NOMO-1 treated with dmso at 0.1 percent for 144 hours (cell line): ENCODE measurements around the gene MEGF11.

ENCODE experiments used
- DNase-seq: peaks from one replicate; lab custom pipeline; 2025; ENCODE audit not compliant: unreplicated experiment; lab: John Stamatoyannopoulos, UW

Gene MEGF11

DNA sequence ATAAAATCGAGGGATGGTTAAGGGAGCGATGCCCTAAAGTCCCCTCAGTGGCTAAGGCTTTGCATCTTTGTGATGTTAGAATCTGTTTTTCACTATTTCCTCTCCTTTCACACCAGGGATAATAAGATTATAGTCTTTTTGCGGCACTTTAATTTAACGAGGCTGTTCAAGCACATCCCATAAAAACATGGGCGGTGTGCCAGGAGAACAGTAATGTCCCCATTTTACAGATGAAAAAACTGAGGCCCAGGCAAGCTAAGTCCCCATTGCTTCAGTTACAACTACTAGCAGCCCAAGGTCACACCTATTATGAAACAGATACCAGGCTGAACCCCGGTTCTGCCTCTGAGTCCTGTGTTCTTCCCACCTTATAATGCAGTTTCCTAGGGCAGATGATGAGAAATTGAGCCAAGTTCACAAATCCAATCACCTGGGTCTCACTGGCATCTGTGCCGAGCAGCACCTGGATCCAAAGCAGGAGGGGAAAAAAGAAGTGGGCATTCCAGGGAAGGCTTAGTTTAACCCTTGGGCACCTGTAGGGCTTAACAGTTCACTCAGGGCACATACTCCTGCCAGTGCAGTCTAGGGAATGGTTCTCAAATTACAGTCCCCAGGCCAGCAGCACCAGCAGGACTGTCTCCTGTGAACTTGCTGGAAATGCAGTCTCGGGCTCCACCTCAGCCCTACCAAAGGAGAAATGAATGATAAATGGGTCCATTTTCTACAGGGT is 215.0 kb downstream of the MEGF11 start:
- DNase-seq = no peak

DNA sequence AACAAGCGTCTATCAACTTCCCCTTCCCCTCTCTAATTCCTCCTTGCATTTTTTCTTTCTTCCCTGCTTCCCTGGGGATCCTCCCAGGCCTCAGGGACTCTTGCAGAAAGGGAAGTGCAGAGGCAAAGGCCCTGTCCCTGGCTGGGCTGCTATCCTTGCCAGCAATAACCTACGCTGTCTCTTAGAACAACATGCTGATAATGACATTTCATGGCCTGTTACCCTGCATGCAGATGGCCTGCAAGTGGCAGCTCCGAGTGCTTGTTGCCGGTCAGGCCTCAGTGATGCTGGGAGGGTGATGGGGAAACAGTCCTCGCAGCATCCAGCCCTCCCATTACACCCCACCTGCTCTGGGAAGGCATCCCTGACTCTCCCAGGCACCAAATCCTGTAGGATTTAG is 216.7 kb downstream of the MEGF11 start:
- no peak for DNase-seq

DNA sequence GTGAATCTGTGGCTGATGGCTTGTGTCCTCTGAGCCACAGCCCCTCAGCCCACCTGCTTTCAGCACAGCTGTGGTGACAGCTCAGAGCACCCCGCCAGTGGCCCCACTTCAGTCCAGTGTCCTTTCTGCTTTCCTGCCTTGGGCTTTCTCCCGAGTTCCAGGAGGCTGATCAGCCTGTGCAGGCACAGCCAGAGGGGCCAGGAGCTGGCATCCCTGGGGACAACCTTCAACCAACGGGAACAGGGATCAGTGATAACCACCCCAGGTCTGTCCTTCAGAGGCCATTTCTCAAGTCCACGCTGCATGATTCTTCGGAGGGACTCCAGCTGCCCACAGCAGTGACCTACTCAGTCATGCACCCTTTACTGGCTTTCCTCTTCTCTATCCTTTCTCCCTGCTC is 217.6 kb downstream of the MEGF11 start:
- no peak for DNase-seq

DNA sequence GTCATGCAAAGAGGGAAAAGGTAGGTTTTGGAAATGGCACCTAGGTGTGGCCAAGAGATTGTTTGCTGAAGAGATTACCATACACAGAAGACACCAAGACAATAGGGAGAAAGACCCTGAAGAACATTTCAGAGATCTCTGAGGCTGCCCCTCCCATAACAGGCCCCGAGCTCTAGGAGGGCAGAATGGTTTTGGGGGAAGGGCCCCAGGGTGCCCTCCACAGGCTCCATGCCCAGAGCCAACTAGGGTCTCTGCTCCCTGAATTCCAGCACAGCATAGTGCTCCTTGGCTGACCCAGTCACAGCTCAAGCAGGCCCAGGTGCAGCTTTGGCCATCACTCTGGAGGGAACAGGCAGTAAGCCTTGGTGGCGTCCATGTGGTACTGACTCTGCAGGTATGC is 220.4 kb downstream of the MEGF11 start:
- no peak for DNase-seq

DNA sequence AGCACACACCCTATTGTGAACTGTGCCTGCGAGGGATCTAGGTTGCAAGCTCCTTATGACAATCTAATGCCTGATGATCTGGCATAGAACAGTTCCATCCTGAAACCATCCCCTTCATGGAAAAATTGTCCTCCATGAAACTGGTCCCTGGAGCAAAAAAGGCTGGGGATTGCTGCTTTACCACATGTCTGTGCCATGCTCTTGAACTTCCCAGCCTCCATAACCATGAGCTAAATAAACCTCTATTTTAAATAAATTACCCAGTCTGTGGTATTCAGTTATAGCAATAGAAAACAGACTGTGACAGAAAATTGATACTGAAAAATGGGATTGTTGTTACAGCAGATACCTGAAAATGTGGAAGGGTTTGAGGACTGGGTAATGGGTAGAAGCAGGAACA is 221.5 kb downstream of the MEGF11 start:
- DNase-seq = no peak

GRCh38 chr15:66030650-66031049 is 222.9 kb downstream of the MEGF11 start:
- DNase-seq = no peak

DNA sequence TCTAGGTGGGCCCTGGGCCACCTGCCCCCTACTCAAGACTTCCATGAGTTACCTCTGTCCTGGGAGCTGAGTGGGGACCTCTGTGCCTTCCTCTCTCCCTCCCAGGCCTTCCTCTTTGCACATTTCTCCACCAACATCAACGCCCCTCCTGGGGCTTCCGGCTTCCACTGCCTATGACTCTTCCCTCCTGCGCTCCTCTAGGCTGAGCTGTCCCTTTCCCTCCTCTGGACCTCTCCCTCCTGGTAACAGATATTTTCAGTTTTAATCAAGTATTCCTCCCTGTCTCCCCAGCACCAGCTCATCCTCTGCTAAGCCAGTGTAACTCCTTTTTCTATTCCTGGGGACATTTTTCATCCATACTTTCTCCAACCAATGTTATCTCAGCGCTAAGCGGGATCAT is 223.9 kb downstream of the MEGF11 start:
- DNase-seq = no peak

- no peak for DNase-seq
These were observed 226.2 kb downstream of the MEGF11 start for GRCh38 chr15:66027268-66027805.

DNA sequence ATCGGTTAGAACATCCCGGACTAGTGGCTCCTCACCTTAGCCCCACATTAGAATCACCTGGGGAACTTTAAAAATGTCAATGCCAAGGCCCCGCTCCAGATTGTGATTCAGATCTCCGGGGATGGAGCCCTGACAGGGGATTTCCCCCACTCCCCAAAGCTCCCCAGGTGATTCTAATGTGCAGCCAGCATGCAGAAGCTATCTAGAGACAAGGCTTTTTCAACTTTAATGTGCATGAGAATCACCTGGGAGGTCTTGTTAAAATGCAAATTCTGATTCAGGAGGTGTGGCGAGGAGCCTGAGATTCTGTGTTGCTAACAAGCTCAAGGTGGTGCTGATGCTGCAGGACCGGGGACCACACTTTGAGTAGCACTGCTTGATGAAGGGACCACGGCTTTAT is 227.6 kb downstream of the MEGF11 start:
- DNase-seq = no peak

DNA sequence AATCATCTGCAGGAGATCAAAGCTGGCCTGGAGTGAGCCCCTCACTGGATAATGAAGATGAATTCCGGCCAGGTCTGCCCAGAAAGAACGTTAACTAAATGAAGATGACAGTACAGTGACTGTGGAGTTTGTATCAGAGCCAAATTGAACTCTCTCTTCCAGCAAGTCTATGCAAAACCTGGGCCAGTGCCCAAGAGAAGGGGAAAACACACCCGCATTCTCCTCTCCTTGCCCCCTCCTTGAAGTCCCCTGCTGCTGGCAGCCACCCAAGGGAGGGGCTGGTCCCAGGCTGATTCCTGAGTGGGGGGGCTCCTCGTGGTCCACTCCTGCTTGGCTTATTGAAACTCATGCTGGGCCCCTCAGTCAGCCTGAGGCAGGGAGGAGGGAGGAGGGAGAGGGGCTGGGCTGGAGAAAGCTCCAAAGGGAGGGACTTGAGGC is 228.5 kb downstream of the MEGF11 start:
- no peak for DNase-seq

DNA sequence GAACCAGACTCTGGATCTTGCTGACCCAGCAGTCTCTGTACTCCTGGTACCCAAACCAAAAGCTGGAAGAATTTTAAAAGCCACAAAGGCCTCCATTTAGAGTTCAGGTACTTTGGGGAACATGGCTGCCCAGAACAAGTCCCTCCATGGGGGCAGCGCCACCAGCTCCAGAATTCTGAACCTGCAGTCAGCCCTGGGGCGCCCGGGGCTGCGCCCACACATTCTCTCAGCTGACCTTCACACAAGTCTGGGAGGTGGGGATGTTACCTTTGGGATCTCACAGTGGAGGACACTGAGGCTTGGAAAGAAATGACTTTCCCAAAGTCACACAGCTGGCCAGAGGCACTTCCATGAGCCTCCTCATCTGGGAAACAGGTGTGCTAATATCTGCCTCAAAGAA is 229.4 kb downstream of the MEGF11 start:
- no peak for DNase-seq

- no peak for DNase-seq
These were observed 230.1 kb downstream of the MEGF11 start for GRCh38 chr15:66023311-66023972.

DNA sequence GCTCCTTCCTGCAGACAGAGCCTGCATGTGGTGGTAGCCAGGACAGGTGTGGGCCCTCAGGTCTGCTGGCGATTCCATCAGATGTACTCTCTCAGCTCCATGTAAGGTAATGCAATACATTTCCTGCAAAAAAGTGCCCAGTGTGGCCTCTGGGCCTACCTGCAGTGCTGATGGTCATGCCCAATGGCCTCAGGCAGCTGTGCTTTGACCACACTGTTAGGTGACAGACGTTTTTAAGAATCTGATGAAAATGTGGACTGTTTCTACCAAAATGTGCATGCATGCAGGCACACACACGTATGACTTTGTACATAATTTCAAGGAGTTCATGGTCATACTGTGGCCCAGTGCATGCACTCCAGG is 231.4 kb downstream of the MEGF11 start:
- no peak for DNase-seq

DNA sequence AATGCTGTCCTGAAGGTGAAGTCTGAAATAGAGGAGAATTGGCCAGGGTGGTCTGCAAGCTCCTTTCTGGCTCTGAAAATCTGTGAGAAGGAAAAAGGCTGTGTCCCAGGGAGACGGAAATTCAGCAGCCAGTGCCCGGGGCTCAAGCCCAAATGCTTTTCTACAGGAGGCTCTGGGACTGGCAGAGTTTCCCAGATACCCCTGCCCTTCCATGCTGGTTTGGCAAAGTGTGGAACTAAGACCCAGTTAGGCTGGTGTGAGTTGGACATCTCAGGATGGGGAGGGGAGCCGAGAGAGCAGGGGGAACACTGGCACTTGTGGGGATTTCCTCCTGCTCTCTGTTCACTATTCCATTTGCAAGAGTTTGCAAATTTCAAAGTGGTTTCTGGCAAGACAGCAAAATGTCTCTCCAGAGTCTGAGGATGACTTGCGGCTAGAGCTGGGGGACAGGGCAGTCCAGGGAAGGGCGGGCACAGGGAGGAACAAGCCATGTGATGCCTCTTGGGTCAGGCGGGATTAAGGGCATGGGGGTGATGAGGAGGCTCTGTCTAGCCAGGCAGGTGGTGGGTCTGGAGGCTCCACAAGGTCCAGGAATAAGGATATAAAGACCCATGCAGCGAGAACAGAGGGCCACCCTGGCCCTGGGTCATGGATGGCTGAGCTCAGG is 231.9 kb downstream of the MEGF11 start:
- DNase-seq = no peak

DNA sequence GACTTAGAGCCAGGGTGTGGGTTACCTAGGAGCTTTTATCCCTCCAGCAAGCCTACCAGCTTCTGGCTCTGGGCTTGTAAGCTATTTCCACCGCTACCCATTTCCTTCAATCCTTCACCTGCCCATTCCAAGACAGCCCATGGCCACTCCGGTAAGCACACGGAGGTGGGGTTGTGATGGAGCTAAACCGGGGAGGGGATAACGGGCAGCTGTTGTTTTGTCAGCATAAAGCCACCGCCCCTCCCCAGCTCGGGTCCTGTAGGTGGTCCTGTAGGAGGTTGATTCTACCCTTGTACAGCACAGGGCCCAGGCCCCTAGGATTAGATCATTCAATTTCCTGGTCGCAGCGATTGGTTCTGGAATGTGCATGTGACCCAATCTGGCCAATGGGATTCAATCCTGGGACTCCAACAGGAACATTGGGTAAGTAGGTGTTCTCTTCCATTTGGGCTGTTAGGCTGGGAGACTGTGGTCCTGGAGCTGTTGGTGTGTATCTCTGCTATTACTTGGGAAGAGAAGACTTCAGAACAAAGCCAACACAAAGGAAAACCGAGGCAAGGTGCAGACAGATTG is 233.6 kb downstream of the MEGF11 start:
- no peak for DNase-seq

DNA sequence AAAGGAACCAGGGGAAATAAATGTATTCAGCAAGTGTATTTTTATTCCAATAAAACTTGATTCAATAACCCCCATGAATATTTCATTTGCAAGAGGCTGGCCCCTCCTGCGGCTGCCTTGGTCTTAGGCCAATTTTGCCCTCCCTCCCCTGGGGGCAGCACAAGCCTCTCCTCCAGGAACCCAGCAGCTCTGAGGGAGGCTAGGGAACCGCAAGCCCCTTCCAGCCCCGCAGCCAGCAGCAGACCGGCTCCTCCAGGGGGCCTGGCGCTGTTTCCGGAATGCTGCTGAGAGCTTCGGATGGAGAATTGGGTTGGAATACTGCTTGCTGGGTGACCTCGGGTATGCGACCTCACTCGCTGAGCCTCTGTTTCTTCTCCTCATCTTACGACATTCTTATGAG is 234.2 kb downstream of the MEGF11 start:
- no peak for DNase-seq

DNA sequence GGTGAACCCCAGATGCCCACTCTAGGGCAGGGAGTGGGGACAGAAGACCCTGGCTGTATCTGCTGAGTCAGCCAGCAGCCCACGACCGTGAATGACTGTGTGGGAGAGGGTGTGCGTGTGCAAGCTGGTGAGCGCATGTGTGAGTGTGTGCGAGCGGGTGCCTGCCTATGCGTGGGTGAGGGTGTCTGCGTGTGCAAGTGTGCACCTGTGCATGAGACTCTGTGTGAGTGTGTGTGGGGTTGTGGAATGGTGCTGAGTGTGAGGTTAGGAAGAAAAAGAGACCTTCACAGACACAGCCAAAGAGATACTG is 235.1 kb downstream of the MEGF11 start:
- no peak for DNase-seq

- no peak for DNase-seq
These were observed 235.6 kb downstream of the MEGF11 start for GRCh38 chr15:66017792-66018487.

GRCh38 chr15:66017000-66017399 is 236.6 kb downstream of the MEGF11 start:
- no peak for DNase-seq

DNA sequence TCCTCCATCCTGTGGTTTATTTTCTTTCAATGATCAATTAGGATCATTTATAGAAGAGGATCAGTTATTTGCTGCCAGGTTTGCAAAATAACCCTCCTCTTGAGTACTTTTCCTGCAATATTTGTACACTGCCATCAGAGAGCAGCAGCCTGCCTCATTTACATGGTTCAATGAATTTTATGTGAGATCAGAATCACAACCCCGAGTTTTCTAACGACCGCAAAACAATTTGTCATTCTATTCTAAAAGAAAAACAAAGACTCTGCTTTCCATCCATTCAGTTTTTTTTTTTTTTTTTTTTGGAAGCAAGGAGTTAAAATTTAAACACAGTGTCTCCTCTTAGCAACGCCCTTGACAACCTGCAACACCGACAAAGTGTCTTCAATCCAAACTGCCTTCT is 237.4 kb downstream of the MEGF11 start:
- DNase-seq = no peak

DNA sequence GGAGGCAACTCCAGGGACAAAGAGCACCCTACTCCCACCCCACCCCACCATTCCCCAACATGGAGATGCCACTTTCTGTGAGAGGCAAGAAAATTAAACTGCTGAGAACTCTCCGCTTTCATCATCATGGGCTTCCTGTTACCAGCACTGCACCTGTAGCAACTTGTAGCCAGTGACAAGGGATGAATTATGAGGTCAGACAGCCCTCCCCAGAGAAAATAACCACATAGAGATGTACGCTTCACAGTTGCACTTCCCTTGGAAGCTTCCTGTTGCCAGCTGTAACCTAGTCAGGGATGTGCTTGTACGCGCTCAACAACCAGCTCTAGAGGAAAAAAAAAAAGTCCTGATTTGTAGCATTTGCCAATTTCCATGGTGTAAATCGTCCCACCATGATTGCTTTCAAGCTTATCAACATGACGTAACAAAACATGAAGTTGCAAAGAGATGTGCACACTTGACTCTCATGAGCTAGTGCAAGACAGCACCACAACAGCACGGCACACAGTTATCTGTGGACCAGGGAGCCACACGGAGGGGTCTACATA is 238.8 kb downstream of the MEGF11 start:
- DNase-seq = peak; percentile 78
